NB4 (cell line): Measurements from ENCODE around the gene TBC1D22A.

Experiments used
- DNase-seq: peaks from one replicate; pipeline ENCODE4 v3.0.0; 2010; ENCODE audit warnings: low read depth
- H3K4me3 ChIP-seq: one replicate; pipeline ENCODE4 v1.5.1; 2011; ENCODE audit warnings: mild to moderate bottlenecking, low read depth, low read length, moderate library complexity
- CTCF ChIP-seq: IDR thresholded peaks from one replicate; pipeline ENCODE4 v1.5.1; 2012; ENCODE audit warnings: low read depth, low read length
- MYC ChIP-seq: IDR thresholded peaks from 2 replicates; pipeline ENCODE4 v1.6.1; 2011; ENCODE audit warnings: low read depth, low read length
- POLR2A ChIP-seq: IDR thresholded peaks from 2 replicates; pipeline ENCODE4 v1.6.1; 2011; ENCODE audit warnings: mild to moderate bottlenecking; ENCODE audit not compliant: insufficient read length; ENCODE audit errors: extremely low read depth
- TF ChIP-seq, protein P1 (sequence below): IDR thresholded peaks from 2 replicates; pipeline ENCODE4 v1.6.1; 2011; ENCODE audit warnings: low read depth, low read length

Gene TBC1D22A

DNA sequence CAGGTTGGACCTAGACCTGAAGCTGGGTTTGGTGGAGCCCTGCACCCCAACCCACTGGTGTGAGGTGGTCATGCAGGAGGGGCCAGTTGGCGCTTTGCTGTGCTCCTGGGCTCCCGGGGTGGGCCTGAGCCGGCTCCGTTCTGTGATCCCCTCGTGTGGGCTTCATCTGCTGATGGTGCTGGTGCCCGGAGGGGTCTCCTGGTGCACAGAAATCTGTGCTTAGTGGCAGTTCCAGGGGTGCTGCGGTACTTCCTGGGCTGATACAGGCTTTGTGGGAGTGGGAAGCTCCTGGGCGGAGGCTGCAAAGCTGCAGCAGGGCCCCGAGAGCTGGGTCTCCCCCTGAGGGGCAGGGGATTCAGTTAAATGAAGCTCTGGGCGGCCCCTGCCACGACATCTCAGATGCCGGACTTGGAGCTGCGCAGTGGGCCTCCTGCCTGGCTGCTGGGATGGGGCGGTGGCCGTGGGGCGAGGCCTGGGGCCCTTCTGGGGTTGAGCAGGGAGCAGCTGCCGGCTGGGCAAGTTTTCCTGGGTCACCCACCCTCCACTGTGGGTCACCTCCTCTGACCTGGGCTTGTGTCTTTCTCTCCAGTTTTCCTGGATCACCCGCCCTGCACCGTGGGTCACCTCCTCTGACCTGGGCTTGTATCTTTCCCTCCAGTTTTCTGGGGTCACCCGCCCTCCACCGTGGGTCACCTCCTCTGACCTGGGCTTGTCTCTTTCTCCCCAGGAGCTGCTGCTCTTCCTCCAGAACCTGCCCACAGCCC is 410.5 kb downstream of the TBC1D22A start:
- TF ChIP-seq POLR2A: no peak
- TF ChIP-seq, protein P1, sequence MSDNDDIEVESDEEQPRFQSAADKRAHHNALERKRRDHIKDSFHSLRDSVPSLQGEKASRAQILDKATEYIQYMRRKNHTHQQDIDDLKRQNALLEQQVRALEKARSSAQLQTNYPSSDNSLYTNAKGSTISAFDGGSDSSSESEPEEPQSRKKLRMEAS: no peak
- no peak for TF ChIP-seq MYC
- H3K4me3 ChIP-seq: no peak overlapping the region
- DNase-seq: no peak

- no peak overlapping the region for H3K4me3 ChIP-seq
- no peak for DNase-seq
- no peak for TF ChIP-seq MYC
- TF ChIP-seq, protein P1: no peak
- no peak for TF ChIP-seq CTCF
- TF ChIP-seq POLR2A: no peak
These were observed 411.1 kb downstream of the TBC1D22A start for GRCh38 chr22:47173535-47174021.

DNA sequence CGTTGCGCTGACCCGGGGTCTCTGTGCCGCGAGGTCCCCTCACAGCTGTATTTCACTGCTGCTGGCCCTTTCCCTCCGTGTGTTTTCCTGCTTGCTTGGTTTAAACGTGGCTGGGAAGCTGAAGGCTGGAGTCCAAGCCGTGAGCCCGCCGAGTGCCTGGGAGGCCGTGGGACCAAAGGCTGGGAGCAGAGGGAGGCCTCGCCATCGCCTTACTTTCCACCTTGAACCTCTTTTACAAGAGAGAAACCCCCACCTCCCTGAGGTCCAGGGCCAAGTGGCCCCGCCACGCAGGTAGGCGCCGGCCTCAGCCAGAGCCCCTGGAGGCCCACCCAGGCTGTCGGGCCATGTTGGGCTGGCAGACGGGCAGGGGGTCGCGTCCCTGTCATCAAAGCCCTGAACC is 411.6 kb downstream of the TBC1D22A start:
- H3K4me3 ChIP-seq: no peak overlapping the region
- DNase-seq: no peak
- TF ChIP-seq MYC (no peak), CTCF (no peak), POLR2A (no peak)
- TF ChIP-seq, protein P1: no peak

DNA sequence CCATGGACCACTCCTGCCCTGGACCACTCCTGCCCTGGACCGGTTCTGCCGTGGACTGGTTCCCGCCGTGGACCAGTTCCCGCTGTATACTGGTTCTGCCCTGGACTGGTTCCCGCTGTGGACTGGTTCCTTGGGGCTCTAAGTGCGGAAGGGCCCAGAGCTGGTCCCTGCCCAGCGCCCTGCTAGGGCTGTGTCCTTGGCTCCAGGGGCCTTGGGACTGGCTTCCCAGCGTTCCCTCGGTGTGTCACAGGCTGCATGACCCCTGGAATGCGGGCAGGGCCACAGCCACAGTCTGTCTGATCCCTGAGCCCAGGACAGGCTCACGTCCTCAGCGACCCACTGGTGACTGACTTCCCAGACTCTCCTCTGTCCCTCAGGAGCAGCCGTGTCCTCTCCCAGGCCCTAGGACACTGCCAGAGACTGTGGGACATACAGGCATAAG is 412.2 kb downstream of the TBC1D22A start:
- no peak for DNase-seq
- TF ChIP-seq POLR2A (no peak), MYC (no peak), CTCF (no peak)
- TF ChIP-seq, protein P1: no peak
- no peak overlapping the region for H3K4me3 ChIP-seq

DNA sequence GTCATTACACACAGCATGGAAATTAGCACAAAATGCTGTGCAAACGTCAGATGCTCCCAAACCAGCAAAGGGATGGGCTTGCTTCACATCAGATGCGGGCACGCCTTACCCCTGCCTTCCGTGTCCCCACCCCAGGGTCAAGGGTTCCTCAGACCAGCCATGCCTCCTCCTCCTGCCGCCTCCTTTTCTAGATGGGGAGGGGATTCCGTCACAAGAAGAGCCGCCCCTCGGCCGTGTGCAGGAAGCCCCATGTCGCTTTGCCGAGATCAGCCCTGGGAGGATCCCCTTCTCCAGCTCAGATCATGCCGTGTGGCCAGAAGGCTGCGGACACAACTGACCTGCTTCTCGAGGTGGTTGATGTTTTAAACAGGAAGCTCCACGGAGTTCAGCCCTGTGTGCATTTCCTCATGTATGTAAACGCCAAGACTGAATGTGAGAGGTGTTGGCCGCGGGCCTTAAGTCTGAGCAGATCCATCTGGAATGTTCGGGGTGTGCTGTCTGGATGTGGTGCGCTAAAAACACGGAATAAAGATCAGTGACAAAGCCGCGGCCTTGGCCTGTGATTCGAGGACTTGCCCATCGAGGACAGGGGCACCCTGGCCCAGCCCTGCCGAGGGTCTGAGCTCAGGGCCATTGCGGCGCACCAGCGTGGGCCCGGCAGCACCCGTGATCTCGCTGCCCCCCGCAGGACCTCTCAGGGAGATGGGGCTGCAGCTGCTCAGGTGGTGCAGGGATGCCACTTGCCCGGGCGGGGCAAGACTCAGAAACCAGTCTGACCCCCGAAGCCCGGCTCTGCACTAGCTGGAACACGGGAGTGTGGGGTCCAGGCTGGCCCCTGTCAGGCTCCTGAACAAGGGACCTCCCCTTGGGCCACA is 412.9 kb downstream of the TBC1D22A start:
- no peak for DNase-seq
- H3K4me3 ChIP-seq: no peak overlapping the region
- no peak for TF ChIP-seq POLR2A
- TF ChIP-seq, protein P1: no peak
- no peak for TF ChIP-seq MYC
- TF ChIP-seq CTCF: no peak

DNA sequence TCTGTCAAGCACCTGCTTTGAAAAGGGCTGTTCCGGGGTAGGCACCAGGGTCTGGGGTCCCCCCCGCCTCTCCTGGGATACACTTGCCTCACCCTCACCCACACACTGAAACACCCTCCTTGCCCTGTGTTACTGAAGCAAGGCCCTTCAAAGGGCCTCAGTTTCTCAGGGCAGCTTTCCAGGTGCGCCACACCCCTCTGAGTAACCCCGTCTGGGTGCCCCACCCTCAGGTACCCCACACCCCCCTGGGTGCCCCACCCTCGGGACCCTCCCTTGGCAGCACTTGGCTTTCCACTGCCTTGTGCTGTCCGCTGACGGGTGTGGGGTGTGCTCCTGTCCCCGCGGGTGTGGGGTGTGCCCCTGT is 413.6 kb downstream of the TBC1D22A start:
- TF ChIP-seq CTCF: no peak
- TF ChIP-seq, protein P1: no peak
- TF ChIP-seq POLR2A: no peak
- no peak for TF ChIP-seq MYC
- DNase-seq: no peak
- H3K4me3 ChIP-seq: no peak overlapping the region
